Hepatic stellate cell (primary cell): ENCODE results near the gene CA5B.
"Not testable (repeated sequence)": the region's sequence is repeated elsewhere in the genome, so short reads cannot be mapped to it uniquely, and the experiment has no call there.

Experiments
- DNase-seq: peaks from one replicate; pipeline ENCODE4 v3.0.0; 2011; ENCODE audit warnings: low spot score

CA5B gene

GRCh38 chrX:15737959-15738902 is at the start of gene CA5B:
Gene CA5B, plus strand, starts transcription at chrX:15738270. Its CDS starts 11,754 bp downstream, at chrX:15750024.
- DNase-seq: peak; percentile 82

- no peak for DNase-seq
These were observed 43.1 kb upstream of the CA5B start for GRCh38 chrX:15694941-15695451.

- no peak for DNase-seq
These were observed 41.6 kb upstream of the CA5B start for GRCh38 chrX:15696516-15696915.

GRCh38 chrX:15702488-15703371 is 35.3 kb upstream of the CA5B start:
- DNase-seq: no peak

GRCh38 chrX:15703809-15704208 is 34.3 kb upstream of the CA5B start:
- DNase-seq: not testable (repeated sequence)

GRCh38 chrX:15704273-15704672 is 33.8 kb upstream of the CA5B start:
- not testable (repeated sequence) for DNase-seq

- DNase-seq: no peak
These were observed 23.5 kb upstream of the CA5B start for GRCh38 chrX:15714529-15714928.

GRCh38 chrX:15718283-15718970 is 19.6 kb upstream of the CA5B start:
- DNase-seq: no peak

- no peak for DNase-seq
These were observed 18.6 kb upstream of the CA5B start for GRCh38 chrX:15719324-15719968.

GRCh38 chrX:15721911-15722310 is 16.2 kb upstream of the CA5B start:
- DNase-seq: no peak

- no peak for DNase-seq
These were observed 14.1 kb upstream of the CA5B start for GRCh38 chrX:15723887-15724517.

- no peak for DNase-seq
These were observed 13.2 kb upstream of the CA5B start for GRCh38 chrX:15724911-15725310.

- DNase-seq: not testable (repeated sequence)
These were observed 6.7 kb upstream of the CA5B start for GRCh38 chrX:15731368-15731767.

GRCh38 chrX:15737190-15737958 is 696 bp upstream of the CA5B start:
- DNase-seq: no peak

- DNase-seq: peak; percentile 18
These were observed 1.8 kb downstream of the CA5B start for GRCh38 chrX:15739886-15740285.

GRCh38 chrX:15744181-15744867 is 6.3 kb downstream of the CA5B start:
- DNase-seq: no peak

GRCh38 chrX:15745179-15745578 is 7.1 kb downstream of the CA5B start:
- DNase-seq: no peak

- not testable (repeated sequence) for DNase-seq
These were observed 8.6 kb downstream of the CA5B start for GRCh38 chrX:15746651-15747050.

GRCh38 chrX:15747626-15748173 is 9.6 kb downstream of the CA5B start:
- DNase-seq: no peak
